Caki2 (cell line): ENCODE measurements around the gene CTAG2. TPM values are rescaled to one million over a fixed set of nuclear protein-coding genes. Genes with fewer than 3 reads are reported as not detected.
A peak's percentile ranks its signal among the peaks of the same experiment; 100 is the strongest.

ENCODE experiments used
- DNase-seq: peaks from one replicate; pipeline ENCODE4 v3.0.0-alpha.2; 2015; ENCODE audit warnings: low read depth
- in situ Hi-C: cut with HindIII; loops from 2 replicates; pipeline ENCODE4 v1.10.0; 2016; ENCODE audit warnings: low sequenced_read_pairs, low pct_unique_long_range_greater_than_20kb, mixed read lengths
- total RNA-seq: library from RNA; depleted of rRNA; stranded (reverse); fragments of >200 nt; shearing (Covaris generic); gene quantifications from 2 replicates; pipeline ENCODE4 v1.2.3, GENCODE V29; 2014; ENCODE audit warnings: low replicate concordance; rRNA removed

CTAG2 gene
- total RNA-seq, 1 experiment from 2014 or later, result not detected

GRCh38 chrX:154603438-154604430 lies 49.6 kb downstream of the CTAG2 start:
- DNase-seq, result peak; percentile 32
- in situ Hi-C loops, result no loop called here

DNA sequence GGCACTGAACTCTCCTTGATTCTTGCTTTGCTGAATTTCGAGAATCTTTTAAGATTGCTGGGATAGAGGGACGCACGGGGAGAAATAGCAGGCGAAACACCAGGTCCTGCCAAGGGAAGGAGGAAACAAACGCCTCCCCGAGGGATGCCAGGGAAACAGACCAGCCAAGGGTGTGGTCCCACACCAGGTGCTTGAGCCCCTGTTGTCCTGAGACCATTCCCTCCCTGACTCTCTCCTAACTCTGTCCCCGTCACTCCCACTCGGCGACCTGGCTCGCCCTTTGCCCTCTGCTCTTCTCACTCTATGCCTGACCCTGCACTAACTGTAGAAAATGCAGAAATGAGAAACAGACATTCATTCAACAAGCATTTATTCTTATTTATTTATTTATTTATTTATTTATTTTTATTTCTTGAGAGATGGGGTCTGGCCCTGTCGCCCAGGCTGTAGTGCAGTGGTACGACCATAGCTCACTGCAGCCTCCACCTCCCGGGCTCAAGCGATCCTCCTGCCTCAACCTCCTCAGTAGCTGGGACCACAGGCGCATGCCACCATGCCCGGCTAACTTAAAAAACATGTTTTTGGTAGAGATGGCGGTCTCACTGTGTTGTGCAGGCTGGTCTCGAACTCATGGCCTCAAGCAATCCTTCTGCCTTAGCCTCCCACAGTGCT lies 50.5 kb downstream of the CTAG2 start:
- DNase-seq, result no peak
- in situ Hi-C loops, result no loop called here

GRCh38 chrX:154602226-154602625 lies 51.2 kb downstream of the CTAG2 start:
- no peak for DNase-seq
- in situ Hi-C loops, result no loop called here

Other genes with a start within 250 kb of the CTAG2 start
- gene DNASE1L1, start 244.3 kb downstream of the CTAG2 start, total RNA-seq, result 40.3 and 46.1 TPM in 2 replicates
- 38.4 and 68.0 TPM in 2 replicates for gene TAFAZZIN, start 242.0 kb downstream of the CTAG2 start, total RNA-seq
- 29.2 and 46.6 TPM in 2 replicates for gene ATP6AP1, start 224.9 kb downstream of the CTAG2 start, total RNA-seq
- gene GDI1, start 216.4 kb downstream of the CTAG2 start, total RNA-seq, result 58.6 and 91.2 TPM in 2 replicates
- 62.3 and 77.1 TPM in 2 replicates for gene FAM50A, start 209.4 kb downstream of the CTAG2 start, total RNA-seq
- 2.2 and 2.7 TPM in 2 replicates for gene PLXNA3, start 195.3 kb downstream of the CTAG2 start, total RNA-seq
- gene LAGE3, start 174.3 kb downstream of the CTAG2 start, total RNA-seq, result 32.3 and 71.1 TPM in 2 replicates
- gene UBL4A, start 167.0 kb downstream of the CTAG2 start, total RNA-seq, result 109 and 110 TPM in 2 replicates
- gene SLC10A3, start 162.9 kb downstream of the CTAG2 start, total RNA-seq, result 14.0 and 21.5 TPM in 2 replicates
- 32.5 and 47.1 TPM in 2 replicates for gene FAM3A, start 137.3 kb downstream of the CTAG2 start, total RNA-seq
- gene G6PD, start 106.7 kb downstream of the CTAG2 start, total RNA-seq, result 600 and 665 TPM in 2 replicates
- 32.9 and 49.8 TPM in 2 replicates for gene IKBKG, start 106.0 kb downstream of the CTAG2 start, total RNA-seq
- gene CTAG1A, start 68.4 kb downstream of the CTAG2 start, total RNA-seq, result not detected in 2 replicates
- gene CTAG1B, start 34.3 kb downstream of the CTAG2 start, total RNA-seq, result not detected in 2 replicates
- 0.14 TPM in 1 of 2 replicates, not detected in the other for gene GAB3, start 97.5 kb upstream of the CTAG2 start, total RNA-seq
- 20.4 and 68.5 TPM in 2 replicates for gene DKC1, start 109.3 kb upstream of the CTAG2 start, total RNA-seq
- 36.1 and 38.7 TPM in 2 replicates for gene MPP1, start 151.9 kb upstream of the CTAG2 start, total RNA-seq
- gene SMIM9, start 181.1 kb upstream of the CTAG2 start, total RNA-seq, result not detected in 2 replicates
- gene F8A1, start 232.8 kb upstream of the CTAG2 start, total RNA-seq, result 5.0 TPM in 1 of 2 replicates, not detected in the other